ENCODE results near the gene GID4. TPM values are rescaled to one million over a fixed set of nuclear protein-coding genes. Genes with fewer than 3 reads are reported as not detected.

Gene GID4
- total RNA-seq, 1 experiment from 2014 or later: 9.8 TPM

DNA sequence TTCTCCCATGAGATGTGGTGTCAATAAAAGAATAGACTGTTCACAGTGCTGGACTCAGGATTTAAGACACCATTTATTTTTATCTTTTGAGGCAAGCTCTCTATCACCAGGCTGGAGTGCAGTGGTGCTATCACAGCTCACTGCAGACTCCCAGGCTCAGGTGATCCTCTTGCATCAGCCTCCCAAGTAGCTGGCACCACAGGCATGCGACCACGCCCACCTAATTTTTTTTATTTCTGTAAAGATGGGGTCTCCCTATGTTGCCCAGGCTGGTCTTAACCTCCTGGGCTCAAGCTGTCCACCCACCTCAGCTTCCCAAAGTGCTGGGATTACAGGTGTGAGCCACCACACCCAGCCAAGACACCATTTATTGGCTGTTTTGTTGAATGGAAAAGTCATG, 29.9 kb downstream of the GID4 start:
- no peak for DNase-seq (ENCODE audit: unreplicated experiment)
- TF ChIP-seq, protein P1, sequence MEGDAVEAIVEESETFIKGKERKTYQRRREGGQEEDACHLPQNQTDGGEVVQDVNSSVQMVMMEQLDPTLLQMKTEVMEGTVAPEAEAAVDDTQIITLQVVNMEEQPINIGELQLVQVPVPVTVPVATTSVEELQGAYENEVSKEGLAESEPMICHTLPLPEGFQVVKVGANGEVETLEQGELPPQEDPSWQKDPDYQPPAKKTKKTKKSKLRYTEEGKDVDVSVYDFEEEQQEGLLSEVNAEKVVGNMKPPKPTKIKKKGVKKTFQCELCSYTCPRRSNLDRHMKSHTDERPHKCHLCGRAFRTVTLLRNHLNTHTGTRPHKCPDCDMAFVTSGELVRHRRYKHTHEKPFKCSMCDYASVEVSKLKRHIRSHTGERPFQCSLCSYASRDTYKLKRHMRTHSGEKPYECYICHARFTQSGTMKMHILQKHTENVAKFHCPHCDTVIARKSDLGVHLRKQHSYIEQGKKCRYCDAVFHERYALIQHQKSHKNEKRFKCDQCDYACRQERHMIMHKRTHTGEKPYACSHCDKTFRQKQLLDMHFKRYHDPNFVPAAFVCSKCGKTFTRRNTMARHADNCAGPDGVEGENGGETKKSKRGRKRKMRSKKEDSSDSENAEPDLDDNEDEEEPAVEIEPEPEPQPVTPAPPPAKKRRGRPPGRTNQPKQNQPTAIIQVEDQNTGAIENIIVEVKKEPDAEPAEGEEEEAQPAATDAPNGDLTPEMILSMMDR (IDR thresholded peaks at IDR 0.05; ENCODE audit: unreplicated experiment): no peak
- no peaks in the 10 kb centered on the region for H3K9me3 Mint-ChIP-seq (ENCODE audit: unreplicated experiment)
- no peak overlapping the region for H3K27ac Mint-ChIP-seq (ENCODE audit: low read depth, unreplicated experiment)
- H3K4me1 Mint-ChIP-seq (ENCODE audit: insufficient read depth, unreplicated experiment): no peaks in the 10 kb centered on the region
- peaks cover 6% of the 10 kb centered on the region for H3K36me3 Mint-ChIP-seq (ENCODE audit: insufficient read depth, unreplicated experiment)
- no peak overlapping the region for H3K4me3 Mint-ChIP-seq (ENCODE audit: unreplicated experiment)
- H3K27me3 Mint-ChIP-seq (ENCODE audit: insufficient read depth, unreplicated experiment): no peaks in the 10 kb centered on the region
- POLR2A ChIA-PET: interaction anchor here (2.4 kb wide), 1 partner anchor 10 kb away, joined by 11 read pairs; no protein-coding TSS in a partner anchor
- CTCF ChIA-PET: no interaction called here
- intact Hi-C loops (cut with micrococcal nuclease): no loop called here
- no TSS peak for BruUV-seq (replicated peaks)

GRCh38 chr17:18070861-18071340, 31.7 kb downstream of the GID4 start:
- H3K4me1 Mint-ChIP-seq (ENCODE audit: insufficient read depth, unreplicated experiment): no peaks in the 10 kb centered on the region
- POLR2A ChIA-PET: interaction anchor here (0.8 to 2.4 kb wide), 2 partner anchors 10 to 12 kb away, joined by 3 to 11 read pairs; no protein-coding TSS in a partner anchor

DNA sequence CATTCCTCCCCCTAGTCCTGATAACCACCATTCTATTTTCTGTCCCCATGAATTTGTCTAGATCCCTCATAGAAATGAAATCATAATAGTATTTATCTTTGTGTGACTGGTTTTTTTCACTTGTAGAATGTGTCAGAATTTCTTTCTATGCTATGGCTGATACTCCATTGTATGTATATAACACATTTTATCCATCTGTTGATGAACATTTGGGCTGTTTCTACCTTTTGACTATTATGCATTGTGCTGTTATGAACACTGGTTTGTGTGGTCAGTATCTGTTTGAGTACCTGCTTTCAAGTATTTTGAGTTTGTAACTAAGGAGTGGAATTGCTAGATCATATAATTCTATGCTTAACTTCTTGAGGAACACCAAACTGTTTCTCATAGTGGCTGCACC, 32.5 kb downstream of the GID4 start:
- BruUV-seq (replicated peaks): no TSS peak
- TF ChIP-seq, protein P1 (IDR thresholded peaks at IDR 0.05; ENCODE audit: unreplicated experiment): no peak
- no peaks in the 10 kb centered on the region for H3K36me3 Mint-ChIP-seq (ENCODE audit: insufficient read depth, unreplicated experiment)
- H3K27me3 Mint-ChIP-seq (ENCODE audit: insufficient read depth, unreplicated experiment): peaks cover 12% of the 10 kb centered on the region
- H3K4me1 Mint-ChIP-seq (ENCODE audit: insufficient read depth, unreplicated experiment): no peaks in the 10 kb centered on the region
- no peak for DNase-seq (ENCODE audit: unreplicated experiment)
- no peak overlapping the region for H3K4me3 Mint-ChIP-seq (ENCODE audit: unreplicated experiment)
- H3K9me3 Mint-ChIP-seq (ENCODE audit: unreplicated experiment): no peaks in the 10 kb centered on the region
- POLR2A ChIA-PET: no interaction called here
- intact Hi-C loops (cut with micrococcal nuclease): no loop called here
- CTCF ChIA-PET: no interaction called here
- H3K27ac Mint-ChIP-seq (ENCODE audit: low read depth, unreplicated experiment): no peak overlapping the region

More at GRCh38 chr17:18070861-18071340, 31.7 kb downstream of the GID4 start:
- no TSS peak for BruUV-seq (replicated peaks)
- DNase-seq (ENCODE audit: unreplicated experiment): no peak
- no peak overlapping the region for H3K4me3 Mint-ChIP-seq (ENCODE audit: unreplicated experiment)
- intact Hi-C loops (cut with micrococcal nuclease): no loop called here
- TF ChIP-seq, protein P1 (IDR thresholded peaks at IDR 0.05; ENCODE audit: unreplicated experiment): no peak
- H3K9me3 Mint-ChIP-seq (ENCODE audit: unreplicated experiment): no peaks in the 10 kb centered on the region
- H3K27ac Mint-ChIP-seq (ENCODE audit: low read depth, unreplicated experiment): no peak overlapping the region
- H3K36me3 Mint-ChIP-seq (ENCODE audit: insufficient read depth, unreplicated experiment): peaks cover 6% of the 10 kb centered on the region
- CTCF ChIA-PET: no interaction called here
- H3K27me3 Mint-ChIP-seq (ENCODE audit: insufficient read depth, unreplicated experiment): peaks cover 12% of the 10 kb centered on the region

GRCh38 chr17:18074566-18075272, 35.5 kb downstream of the GID4 start:
- CTCF ChIA-PET: interaction anchor here (0.8 kb wide), 1 partner anchor 125 kb away, joined by 4 read pairs; no protein-coding TSS in a partner anchor
- POLR2A ChIA-PET: interaction anchor here (0.9 to 1.0 kb wide), 2 partner anchors 12 to 14 kb away, joined by 3 read pairs; partner anchors contain the start of gene DRG2
- intact Hi-C loops (cut with micrococcal nuclease): no loop called here
- Mint-ChIP-seq H3K27ac (ENCODE audit: low read depth, unreplicated experiment) (no peak overlapping the region), H3K36me3 (ENCODE audit: insufficient read depth, unreplicated experiment) (no peaks in the 10 kb centered on the region), H3K4me3 (ENCODE audit: unreplicated experiment) (no peak overlapping the region), H3K9me3 (ENCODE audit: unreplicated experiment) (no peaks in the 10 kb centered on the region), H3K27me3 (ENCODE audit: insufficient read depth, unreplicated experiment) (peaks cover 12% of the 10 kb centered on the region), H3K4me1 (ENCODE audit: insufficient read depth, unreplicated experiment) (no peaks in the 10 kb centered on the region)
- BruUV-seq (replicated peaks): no TSS peak
- DNase-seq (ENCODE audit: unreplicated experiment): no peak
- TF ChIP-seq, protein P1 (IDR thresholded peaks at IDR 0.05; ENCODE audit: unreplicated experiment): no peak

Measured in MCF 10A (cell line).